Stimulated activated effector memory CD8-positive, alpha-beta T cell treated with anti-CD3 and anti-CD28 coated beads, Interleukin-12 subunit alpha, Interleukin-12 subunit beta, amount 100 ng/mL, for 72 hours (primary cell): ENCODE results near the gene CMIP.
A peak's percentile ranks its signal among the peaks of the same experiment; 100 is the strongest.

Experiments
- ATAC-seq: fragments of 150-1000 bp; cut with Tn5 transposase; 2 replicates; pipeline ENCODE4 v1.10.0; 2021
- DNase-seq, 2 donors: peaks; one replicate each; pipeline ENCODE4 v3.0.0; 2021 to 2022; ENCODE audit warnings: low spot score in 2 of 2
- H3K27ac Mint-ChIP-seq: one replicate; pipeline ENCODE4 v1.8.0; 2022; ENCODE audit warnings: mild to moderate bottlenecking, mixed read lengths
- H3K36me3 Mint-ChIP-seq: one replicate; pipeline ENCODE4 v1.8.0; 2022; ENCODE audit warnings: mild to moderate bottlenecking, mixed read lengths
- H3K4me1 Mint-ChIP-seq: one replicate; pipeline ENCODE4 v1.8.0; 2022; ENCODE audit warnings: mixed read lengths
- H3K4me3 Mint-ChIP-seq: one replicate; pipeline ENCODE4 v1.8.0; 2022; ENCODE audit warnings: mild to moderate bottlenecking, mixed read lengths
- H3K9me3 Mint-ChIP-seq: one replicate; pipeline ENCODE4 v1.8.0; 2022; ENCODE audit warnings: mixed read lengths

Gene CMIP

DNA sequence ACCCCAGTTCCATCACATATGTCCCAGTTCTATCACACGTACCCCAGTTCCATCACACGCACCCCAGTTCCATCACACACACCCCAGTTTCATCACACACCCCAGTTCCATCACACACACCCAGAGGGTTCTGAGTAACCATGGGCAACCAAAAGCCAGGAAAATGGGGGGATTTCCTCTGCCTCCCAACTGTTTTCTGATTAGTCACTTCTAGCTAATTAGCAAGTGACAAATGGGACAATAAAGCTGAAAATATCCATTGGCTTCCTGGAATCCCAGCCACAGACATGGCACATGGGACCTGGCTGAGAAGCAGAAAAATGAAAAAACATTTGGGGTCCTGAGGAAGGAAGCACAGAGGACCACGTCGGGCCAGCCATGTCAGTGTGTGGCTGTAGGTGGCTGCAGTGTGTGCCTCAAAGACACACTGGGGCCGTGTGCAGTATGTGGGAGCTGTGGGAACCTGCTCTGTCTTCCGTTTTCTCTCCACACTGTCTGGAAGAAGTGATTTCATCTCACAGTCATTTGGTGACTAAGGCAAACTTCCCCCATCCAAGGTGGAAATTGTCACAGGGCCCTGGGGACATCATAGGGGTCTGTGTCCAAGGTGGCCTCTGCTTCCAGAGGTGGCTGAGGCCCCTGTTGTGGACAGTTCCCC, 106.7 kb downstream of the CMIP start:
- peak overlapping the region; percentile 52 for H3K4me3 Mint-ChIP-seq
- no peaks in the 10 kb centered on the region for H3K9me3 Mint-ChIP-seq
- H3K4me1 Mint-ChIP-seq: peaks cover 82% of the 10 kb centered on the region
- no peak for DNase-seq
- no peaks in the 10 kb centered on the region for H3K36me3 Mint-ChIP-seq
- H3K27ac Mint-ChIP-seq: peak overlapping the region; percentile 94
- peak; percentile 88 for ATAC-seq

- peaks cover 83% of the 10 kb centered on the region for H3K4me1 Mint-ChIP-seq
- no peaks in the 10 kb centered on the region for H3K9me3 Mint-ChIP-seq
- DNase-seq (no peak), ATAC-seq (peak; percentile 20)
- H3K4me3 Mint-ChIP-seq: no peak overlapping the region
- H3K27ac Mint-ChIP-seq: peak overlapping the region; percentile 94
- no peaks in the 10 kb centered on the region for H3K36me3 Mint-ChIP-seq
Observed at GRCh38 chr16:81551821-81552304, 107.3 kb downstream of the CMIP start.

- no peak for DNase-seq
- Mint-ChIP-seq H3K36me3 (no peaks in the 10 kb centered on the region), H3K4me1 (peaks cover 81% of the 10 kb centered on the region), H3K4me3 (no peak overlapping the region), H3K27ac (peak overlapping the region; percentile 94), H3K9me3 (no peaks in the 10 kb centered on the region)
- ATAC-seq: no peak
Observed at GRCh38 chr16:81552743-81553079, 108.1 kb downstream of the CMIP start.

- Mint-ChIP-seq H3K27ac (peak overlapping the region; percentile 94), H3K4me3 (no peak overlapping the region), H3K9me3 (no peaks in the 10 kb centered on the region), H3K36me3 (no peaks in the 10 kb centered on the region), H3K4me1 (peaks cover 86% of the 10 kb centered on the region)
- ATAC-seq (no peak), DNase-seq (no peak)
Observed at GRCh38 chr16:81553080-81553813, 108.6 kb downstream of the CMIP start.

- DNase-seq (no peak), ATAC-seq (no peak)
- no peak overlapping the region for H3K4me3 Mint-ChIP-seq
- no peaks in the 10 kb centered on the region for H3K9me3 Mint-ChIP-seq
- peak overlapping the region; percentile 94 for H3K27ac Mint-ChIP-seq
- H3K4me1 Mint-ChIP-seq: peaks cover 87% of the 10 kb centered on the region
- H3K36me3 Mint-ChIP-seq: no peaks in the 10 kb centered on the region
Observed at GRCh38 chr16:81553814-81554675, 109.4 kb downstream of the CMIP start.

- Mint-ChIP-seq H3K9me3 (no peaks in the 10 kb centered on the region), H3K4me3 (no peak overlapping the region), H3K36me3 (no peaks in the 10 kb centered on the region), H3K27ac (peak overlapping the region; percentile 94), H3K4me1 (peaks cover 78% of the 10 kb centered on the region)
- ATAC-seq (no peak), DNase-seq (no peak)
Observed at GRCh38 chr16:81554979-81555378, 110.4 kb downstream of the CMIP start.

DNA sequence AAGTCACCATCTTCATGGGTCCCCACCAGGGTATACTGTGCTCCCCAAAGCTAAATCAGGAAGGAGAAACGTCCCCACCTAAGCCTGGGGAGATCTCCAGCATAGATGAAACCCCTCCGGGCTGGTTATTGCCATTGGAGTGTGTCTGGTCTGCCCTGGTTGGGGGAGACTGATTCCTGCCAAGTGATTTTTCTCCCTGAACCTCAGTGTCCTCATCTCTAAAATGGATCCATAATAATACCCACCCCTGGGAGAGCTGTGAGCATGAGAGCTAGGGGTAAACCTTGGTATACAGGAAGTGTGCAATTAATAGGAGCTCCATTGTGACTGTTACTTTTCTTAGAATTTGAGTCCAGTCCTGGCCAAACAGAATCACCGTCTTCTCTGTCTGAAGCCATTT, 111.1 kb downstream of the CMIP start:
- Mint-ChIP-seq H3K4me3 (no peak overlapping the region), H3K9me3 (no peaks in the 10 kb centered on the region), H3K36me3 (no peaks in the 10 kb centered on the region), H3K27ac (peak overlapping the region; percentile 94), H3K4me1 (peaks cover 74% of the 10 kb centered on the region)
- DNase-seq (no peak), ATAC-seq (no peak)

GRCh38 chr16:81556715-81557284, 112.2 kb downstream of the CMIP start:
- peak; percentile 31 for ATAC-seq
- Mint-ChIP-seq H3K4me3 (no peak overlapping the region), H3K36me3 (no peaks in the 10 kb centered on the region), H3K9me3 (no peaks in the 10 kb centered on the region), H3K4me1 (peaks cover 74% of the 10 kb centered on the region), H3K27ac (no peak overlapping the region)
- no peak for DNase-seq

- peak overlapping the region; percentile 60 for H3K27ac Mint-ChIP-seq
- no peak overlapping the region for H3K4me3 Mint-ChIP-seq
- peaks cover 67% of the 10 kb centered on the region for H3K4me1 Mint-ChIP-seq
- DNase-seq: no peak
- no peaks in the 10 kb centered on the region for H3K9me3 Mint-ChIP-seq
- no peak for ATAC-seq
- H3K36me3 Mint-ChIP-seq: no peaks in the 10 kb centered on the region
Observed at GRCh38 chr16:81558077-81558443, 113.5 kb downstream of the CMIP start.

- H3K27ac Mint-ChIP-seq: peak overlapping the region; percentile 60
- ATAC-seq: no peak
- peaks cover 67% of the 10 kb centered on the region for H3K4me1 Mint-ChIP-seq
- no peak for DNase-seq
- H3K36me3 Mint-ChIP-seq: no peaks in the 10 kb centered on the region
- H3K4me3 Mint-ChIP-seq: no peak overlapping the region
- H3K9me3 Mint-ChIP-seq: no peaks in the 10 kb centered on the region
Observed at GRCh38 chr16:81558444-81559175, 114.0 kb downstream of the CMIP start.

DNA sequence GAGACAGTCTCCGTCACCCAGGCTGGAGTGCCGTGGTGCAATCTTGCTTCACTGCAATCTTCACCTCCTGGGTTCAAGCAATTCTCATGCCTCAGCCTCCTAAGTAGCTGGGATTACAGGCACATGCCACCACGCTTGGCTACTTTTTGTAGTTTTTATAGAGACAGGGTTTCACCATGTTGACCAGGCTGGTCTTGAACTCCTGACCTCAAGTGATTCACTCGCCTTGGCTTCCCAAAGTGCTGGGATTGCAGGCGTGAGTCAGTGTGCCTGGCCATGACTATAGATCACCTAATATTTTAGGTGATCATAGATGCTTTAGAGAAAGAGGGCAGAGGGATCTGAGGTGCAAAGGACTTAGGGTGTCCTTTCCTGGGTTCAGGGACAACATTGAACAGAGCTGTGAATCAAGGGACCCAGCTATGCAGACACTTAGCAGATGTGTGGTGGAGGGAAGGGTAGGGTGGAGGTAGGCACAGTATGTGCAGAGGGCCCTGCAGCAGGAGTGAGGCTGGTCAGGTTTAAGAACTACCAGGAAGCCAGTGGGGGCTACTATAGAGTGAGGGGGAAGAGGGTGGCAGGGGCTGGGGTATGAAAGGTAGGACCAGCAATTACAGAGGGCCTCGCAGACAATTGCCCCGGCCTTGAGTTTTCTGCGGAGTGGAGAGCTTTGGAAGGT, 116.5 kb downstream of the CMIP start:
- DNase-seq (no peak), ATAC-seq (no peak)
- no peak overlapping the region for H3K4me3 Mint-ChIP-seq
- H3K9me3 Mint-ChIP-seq: no peaks in the 10 kb centered on the region
- H3K36me3 Mint-ChIP-seq: peaks cover 6% of the 10 kb centered on the region
- H3K27ac Mint-ChIP-seq: peak overlapping the region; percentile 1
- peaks cover 58% of the 10 kb centered on the region for H3K4me1 Mint-ChIP-seq

DNA sequence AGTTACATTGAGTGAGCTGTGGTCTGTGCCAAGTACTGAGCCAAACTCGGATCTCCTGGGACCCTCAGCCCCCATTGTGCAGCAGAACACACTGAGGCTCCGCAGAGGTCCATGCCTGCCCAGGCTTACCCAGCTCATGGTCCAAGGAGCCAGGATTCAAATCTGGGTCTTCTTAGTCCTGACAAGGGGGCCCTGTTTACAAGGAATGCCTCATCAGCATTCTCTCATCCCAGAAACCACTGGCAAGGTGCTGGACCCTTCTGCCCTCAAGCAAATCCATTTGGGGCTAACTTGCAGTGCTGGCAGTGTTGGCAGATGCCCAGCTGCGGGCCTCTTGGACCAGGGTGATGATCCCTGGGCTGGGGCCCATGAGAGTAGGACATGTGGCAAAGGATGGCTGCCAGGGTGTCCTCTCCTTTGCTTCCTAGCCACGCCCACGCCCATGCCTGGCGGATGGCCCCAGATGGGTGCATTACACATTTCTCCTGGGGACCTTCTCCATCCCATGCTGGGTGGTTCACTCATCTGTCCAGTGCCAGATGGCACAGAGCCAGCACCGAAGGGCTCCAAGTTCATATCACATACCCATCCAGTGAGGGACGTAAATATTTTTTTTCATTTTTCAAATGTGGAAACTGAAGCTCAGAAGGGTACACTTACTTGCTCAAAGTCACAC, 117.7 kb downstream of the CMIP start:
- Mint-ChIP-seq H3K27ac (no peak overlapping the region), H3K9me3 (peaks cover 2% of the 10 kb centered on the region), H3K4me3 (no peak overlapping the region), H3K4me1 (peaks cover 57% of the 10 kb centered on the region), H3K36me3 (peaks cover 11% of the 10 kb centered on the region)
- DNase-seq (no peak), ATAC-seq (no peak)

- H3K36me3 Mint-ChIP-seq: peaks cover 11% of the 10 kb centered on the region
- H3K4me3 Mint-ChIP-seq: no peak overlapping the region
- peaks cover 2% of the 10 kb centered on the region for H3K9me3 Mint-ChIP-seq
- peak overlapping the region; percentile 61 for H3K27ac Mint-ChIP-seq
- H3K4me1 Mint-ChIP-seq: peaks cover 59% of the 10 kb centered on the region
- no peak for ATAC-seq
- DNase-seq: no peak
Observed at GRCh38 chr16:81562926-81563325, 118.3 kb downstream of the CMIP start.

DNA sequence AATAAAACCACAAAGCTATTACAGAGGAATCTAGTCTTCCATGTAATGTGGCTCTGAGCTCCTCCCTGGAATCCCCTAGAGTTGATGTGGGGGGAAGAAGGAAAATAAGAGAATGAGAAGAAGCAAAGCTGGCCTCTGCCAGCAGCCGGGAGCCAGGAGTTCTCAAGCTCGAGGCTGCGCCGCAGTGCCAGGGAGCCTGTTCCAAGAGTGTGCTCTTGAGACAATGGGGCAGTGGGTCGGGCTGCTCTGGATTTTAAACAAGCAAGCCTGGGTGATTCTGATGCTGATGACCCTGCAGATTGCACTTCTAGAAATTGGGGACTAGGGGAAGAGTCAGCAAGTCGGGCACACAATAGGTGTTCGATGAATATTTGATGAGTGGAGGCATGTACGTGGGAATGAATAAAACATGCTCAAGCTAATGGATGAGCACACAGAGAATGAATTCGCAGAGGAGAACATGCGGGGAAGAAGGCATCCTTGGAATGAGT, 119.9 kb downstream of the CMIP start:
- Mint-ChIP-seq H3K36me3 (peaks cover 19% of the 10 kb centered on the region), H3K27ac (peak overlapping the region; percentile 61), H3K4me1 (peaks cover 66% of the 10 kb centered on the region), H3K4me3 (no peak overlapping the region), H3K9me3 (peaks cover 2% of the 10 kb centered on the region)
- ATAC-seq: no peak
- no peak for DNase-seq
